Measurements from ENCODE around the gene FRY.

Gene FRY

GRCh38 chr13:32267836-32268439, 236.4 kb downstream of the FRY start:
- peak; percentile 23 for DNase-seq

DNA sequence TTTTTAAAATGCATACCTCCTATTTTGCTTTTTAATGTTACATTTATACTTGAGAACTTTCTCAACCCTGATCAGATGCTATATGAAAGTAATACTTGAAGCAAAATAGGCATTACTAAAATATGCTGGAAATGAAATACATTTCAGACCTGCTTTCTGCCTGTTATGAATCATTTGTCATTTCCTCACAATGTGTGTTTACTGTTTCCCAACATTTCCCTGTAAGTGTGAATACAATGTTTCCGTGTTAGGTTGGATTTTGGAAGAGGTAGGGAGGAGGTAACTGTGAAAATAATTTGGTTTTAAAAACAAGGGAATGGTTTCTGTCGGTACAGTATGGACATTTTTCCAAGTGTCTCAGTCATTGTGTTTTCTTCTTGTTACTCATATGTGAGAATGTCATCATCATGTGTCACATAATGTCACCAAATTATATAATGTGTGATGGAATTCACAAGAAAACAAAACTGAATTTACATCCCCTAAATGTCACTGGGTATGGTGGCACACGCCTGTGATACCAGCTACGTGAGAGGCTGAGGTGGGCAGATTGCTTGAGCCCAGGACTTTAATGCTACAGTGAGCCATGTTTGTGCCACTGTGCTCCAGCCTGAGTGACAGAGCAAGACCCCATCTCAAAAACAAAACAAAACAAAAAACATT, 240.6 kb downstream of the FRY start:
- DNase-seq = no peak

DNA sequence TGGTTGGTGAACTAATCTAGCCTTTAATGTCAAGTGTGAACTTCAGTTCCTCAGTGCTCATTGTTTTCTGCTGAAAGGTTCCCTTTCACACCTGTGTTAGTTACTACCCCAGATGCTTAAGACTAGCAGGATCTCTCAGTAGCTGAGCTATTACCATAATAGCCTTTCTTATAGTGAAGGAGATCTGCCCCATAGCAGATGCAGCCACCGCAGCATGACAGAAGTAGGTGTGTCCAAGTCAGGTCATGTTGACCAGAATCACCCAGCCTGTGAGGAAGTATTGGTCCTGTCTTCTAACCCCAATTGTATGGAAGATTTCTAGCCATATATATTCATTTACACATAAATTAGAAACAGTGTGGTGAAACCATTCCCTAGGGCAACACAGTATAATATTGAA, 246.3 kb downstream of the FRY start:
- no peak for DNase-seq

- DNase-seq = no peak
Observed at GRCh38 chr13:32278426-32278825, 246.9 kb downstream of the FRY start.

GRCh38 chr13:32281096-32281495, 249.5 kb downstream of the FRY start:
- no peak for DNase-seq

DNA sequence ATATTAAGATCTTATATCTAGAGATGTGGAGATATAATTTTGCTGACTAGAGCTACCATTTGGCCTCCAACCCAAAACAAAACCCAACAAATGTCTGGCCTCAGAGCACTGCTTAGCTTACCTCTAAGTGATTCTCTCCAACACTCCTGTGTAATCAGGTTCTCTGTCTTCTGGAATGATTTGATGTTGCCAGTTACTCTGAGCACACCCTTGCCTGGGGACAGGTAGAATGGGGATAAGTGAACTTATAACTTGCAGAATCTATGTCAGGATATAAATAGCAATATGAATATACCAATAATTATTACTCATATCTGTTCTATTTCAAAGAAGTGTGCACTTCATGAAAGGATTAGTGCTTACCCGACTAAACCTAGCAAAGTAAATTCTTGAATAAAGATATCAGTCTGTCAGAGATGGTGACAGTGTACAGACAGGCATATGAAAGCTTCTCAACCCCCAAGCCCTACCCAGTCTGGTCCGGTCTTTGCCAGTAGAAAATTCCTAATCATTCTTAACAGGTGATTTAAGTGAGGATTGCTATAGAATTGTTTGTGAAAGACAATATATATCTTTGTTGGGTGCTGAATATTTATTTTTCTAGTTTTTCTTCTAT, 250.6 kb downstream of the FRY start:
- no peak for DNase-seq

DNA sequence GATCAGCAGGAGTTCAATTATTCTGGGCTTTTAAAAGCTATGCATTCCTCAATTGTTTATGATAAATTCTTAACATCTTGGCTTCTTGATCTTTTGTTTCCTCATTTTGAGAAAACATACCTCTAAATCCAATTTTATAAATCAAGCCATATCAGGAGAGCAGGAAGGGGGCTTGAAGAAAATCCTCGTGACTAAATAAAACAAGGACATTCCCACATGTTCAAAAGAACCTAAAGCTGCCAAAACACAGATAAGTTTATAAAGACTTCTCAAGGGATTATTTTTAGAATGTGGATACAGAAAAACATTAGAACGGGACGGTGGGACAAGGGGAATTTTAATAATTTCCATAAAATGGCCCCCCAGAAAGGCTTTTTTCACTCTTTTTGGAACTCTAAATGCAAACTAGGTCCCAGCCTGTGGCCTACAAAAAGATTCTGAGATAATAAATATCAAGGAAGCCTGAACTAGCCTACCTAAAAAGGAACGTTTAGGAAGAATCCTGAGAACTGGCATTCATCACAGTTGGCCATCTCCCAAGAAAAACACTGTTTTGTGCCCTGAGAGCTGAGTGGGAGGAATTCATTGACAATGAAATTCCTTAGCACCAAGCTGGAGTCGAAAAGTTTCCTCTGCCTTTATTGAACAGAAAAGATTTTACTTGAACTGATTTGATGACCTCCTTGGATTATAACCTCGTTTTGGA, 253.5 kb downstream of the FRY start:
- no peak for DNase-seq

- DNase-seq = no peak
Observed at GRCh38 chr13:32285633-32285965, 254.0 kb downstream of the FRY start.

DNA sequence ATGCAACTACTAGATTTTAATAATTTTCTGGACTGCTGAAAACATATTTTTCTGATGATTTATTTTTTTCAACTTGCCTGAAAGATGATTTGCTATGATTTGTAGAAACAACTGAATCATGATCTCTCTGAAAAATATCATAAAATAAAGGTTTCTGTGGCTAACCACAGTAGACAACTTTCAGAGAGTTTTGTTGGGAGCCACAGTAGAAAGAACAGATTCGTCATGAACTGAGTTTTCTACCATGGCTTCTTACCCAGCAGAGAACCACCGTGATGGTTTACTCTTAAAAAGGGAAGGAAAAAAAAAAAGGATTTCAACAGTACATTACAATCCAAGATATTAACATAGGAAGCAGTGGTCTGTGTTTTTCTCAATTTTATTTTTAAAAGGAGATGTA, 265.6 kb downstream of the FRY start:
- DNase-seq = no peak

GRCh38 chr13:32298695-32299094, 267.1 kb downstream of the FRY start:
- DNase-seq = no peak

DNA sequence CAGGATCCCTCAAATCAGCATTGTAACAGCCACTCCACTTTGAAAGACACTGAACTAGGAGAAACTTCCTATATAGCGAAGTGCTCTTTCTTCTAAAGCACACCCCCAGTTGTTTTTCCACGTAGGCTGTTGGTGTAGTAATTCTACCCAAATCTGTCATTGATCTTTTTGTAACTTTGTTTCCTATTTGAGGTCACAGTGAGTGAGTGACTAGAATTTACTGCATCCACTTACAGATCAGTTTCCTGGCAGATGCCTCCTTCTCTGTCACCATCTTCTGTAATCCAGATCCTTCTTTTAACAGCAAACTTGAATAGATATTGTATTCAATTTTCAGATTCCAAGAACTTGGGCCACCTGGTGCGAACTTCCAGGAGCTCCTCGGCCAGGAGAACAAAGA, 268.3 kb downstream of the FRY start:
- no peak for DNase-seq

- DNase-seq = no peak
Observed at GRCh38 chr13:32300406-32300805, 268.8 kb downstream of the FRY start.

- no peak for DNase-seq
Observed at GRCh38 chr13:32300920-32301319, 269.3 kb downstream of the FRY start.

DNA sequence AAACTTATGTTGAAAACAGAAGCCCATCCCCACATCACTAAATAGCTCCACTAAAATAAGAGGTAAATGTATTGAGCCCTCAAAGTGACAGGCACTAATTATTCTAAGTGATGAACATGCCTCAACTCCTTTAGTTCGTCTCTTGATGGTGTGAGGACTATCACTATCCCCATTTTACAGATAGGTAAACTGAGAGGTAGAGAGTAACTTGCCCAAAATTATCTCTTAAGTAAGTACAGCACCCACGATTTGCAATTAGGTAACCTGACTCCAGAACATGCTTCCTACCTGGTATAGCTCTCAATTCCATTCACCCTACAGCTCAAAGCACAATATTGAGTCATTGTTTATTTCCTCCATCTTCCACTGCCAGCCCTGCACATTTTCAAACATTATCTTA, 270.9 kb downstream of the FRY start:
- DNase-seq = no peak

GRCh38 chr13:32305646-32306045, 274.1 kb downstream of the FRY start:
- DNase-seq = no peak

- no peak for DNase-seq
Observed at GRCh38 chr13:32309312-32310133, 277.9 kb downstream of the FRY start.

DNA sequence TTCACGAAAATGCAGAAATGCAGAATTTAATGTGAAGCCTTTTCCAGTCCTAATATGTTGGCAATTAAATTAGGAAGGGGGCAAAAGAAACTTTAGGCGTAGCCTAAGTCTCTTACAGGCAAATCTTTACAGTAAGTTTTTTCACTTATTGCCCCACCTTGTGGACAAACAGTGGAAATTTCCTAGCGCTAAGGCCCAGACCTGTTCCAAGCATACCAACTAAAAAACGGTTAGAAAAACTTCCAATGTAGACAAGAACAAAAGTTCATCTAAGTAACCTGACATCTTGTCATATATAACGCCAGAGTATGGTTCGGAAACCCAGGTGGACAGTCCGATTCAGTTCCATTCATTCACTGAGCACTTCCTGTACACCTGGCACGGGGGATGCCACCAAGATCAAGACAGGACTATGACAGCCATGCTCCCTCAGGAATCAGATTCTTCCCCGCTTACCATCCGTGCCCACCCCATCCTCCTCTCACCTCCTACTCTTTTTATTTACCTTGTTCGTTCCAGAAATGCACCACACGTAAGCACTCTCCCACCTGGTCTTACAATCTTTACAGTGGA, 278.6 kb downstream of the FRY start:
- DNase-seq = peak; percentile 37

GRCh38 chr13:32311188-32311897, 279.8 kb downstream of the FRY start:
- no peak for DNase-seq

DNA sequence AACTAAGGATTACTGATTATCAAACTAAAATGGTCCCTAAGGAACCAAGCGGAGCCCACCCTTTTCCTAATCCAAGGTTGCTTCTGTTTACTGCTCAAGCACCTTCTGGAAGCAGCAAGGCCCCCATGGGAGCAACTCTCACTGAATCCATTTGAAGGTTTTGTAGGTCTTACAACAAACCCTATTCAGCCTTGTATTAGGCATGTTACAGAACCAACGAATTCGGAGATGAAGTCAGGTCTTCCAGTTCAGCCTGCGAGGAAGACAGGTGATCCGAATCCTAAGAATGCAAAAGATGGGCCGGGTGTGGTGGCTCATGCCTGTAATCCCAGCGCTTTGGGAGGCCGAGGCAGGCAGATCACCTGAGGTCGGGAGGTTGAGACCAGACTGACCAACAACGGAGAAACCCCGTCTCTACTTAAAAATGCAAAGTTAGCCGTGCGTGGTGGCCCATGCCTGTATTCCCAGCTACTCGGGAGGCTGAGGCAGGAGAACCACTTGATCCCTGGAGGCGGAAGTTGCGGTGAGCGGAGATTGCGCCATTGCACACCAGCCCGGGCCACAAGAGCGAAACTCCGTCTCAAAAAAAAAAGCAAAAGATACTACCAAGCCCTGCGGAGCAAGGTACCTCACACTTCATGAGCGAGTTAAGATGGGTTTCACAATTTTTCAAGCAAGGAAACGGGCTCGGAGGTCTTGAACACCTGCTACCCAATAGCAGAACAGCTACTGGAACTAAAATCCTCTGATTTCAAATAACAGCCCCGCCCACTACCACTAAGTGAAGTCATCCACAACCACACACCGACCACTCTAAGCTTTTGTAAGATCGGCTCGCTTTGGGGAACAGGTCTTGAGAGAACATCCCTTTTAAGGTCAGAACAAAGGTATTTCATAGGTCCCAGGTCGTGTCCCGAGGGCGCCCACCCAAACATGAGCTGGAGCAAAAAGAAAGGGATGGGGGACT, 283.0 kb downstream of the FRY start:
- no peak for DNase-seq

- peak; percentile 58 for DNase-seq
Observed at GRCh38 chr13:32315238-32316027, 283.9 kb downstream of the FRY start, which contains the start of the genes BRCA2 and ZAR1L. BRCA2 (plus strand) TSS chr13:32315508; CDS start chr13:32316461, 953 bp downstream. ZAR1L (minus strand) TSS chr13:32315363; CDS start chr13:32311925, 3,438 bp downstream.
